HG03457 (cell line): ENCODE measurements around the gene NLRP7.

Experiments
- ATAC-seq: cut with Tn5 transposase; IDR thresholded peaks from one replicate; pipeline ENCODE4 v1.9.1; 2021; ENCODE audit warnings: moderate number of reproducible peaks; ENCODE audit not compliant: unreplicated experiment

Gene NLRP7

GRCh38 chr19:54875506-54875905 lies 71.8 kb downstream of the NLRP7 start:
- ATAC-seq, result no peak

DNA sequence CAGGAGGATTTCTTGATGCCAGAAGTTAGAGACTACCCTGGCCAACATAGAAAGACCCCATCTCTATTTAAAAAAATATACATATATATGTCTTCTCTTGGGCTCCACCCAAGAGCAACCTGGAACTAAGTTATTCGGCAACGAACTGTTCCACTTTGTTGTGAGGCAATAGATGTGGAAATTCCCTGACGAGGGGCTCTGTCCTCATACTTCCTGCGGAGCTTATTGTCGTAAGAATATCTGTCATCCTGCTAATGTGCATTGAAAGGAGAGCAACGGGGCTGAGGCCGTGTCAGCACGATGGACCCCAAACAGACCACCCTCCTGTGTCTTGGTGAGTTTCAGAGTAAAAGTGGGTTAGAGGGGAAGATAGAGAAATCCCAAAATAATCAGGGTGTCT lies 73.3 kb downstream of the NLRP7 start, which contains the start of gene FCAR:
FCAR (plus strand) TSS at position 246 of the 400 bp plus-strand sequence; CDS start at position 301, 55 bp downstream.
- no peak for ATAC-seq
